Measurements from ENCODE around the gene SPAG16. TPM values are rescaled to one million over a fixed set of nuclear protein-coding genes. Genes with fewer than 3 reads are reported as not detected.

SPAG16 gene
- total RNA-seq, 4 donors from 2014 or later = 25.6 to 37.5 (median 26.3) TPM

GRCh38 chr2:214320211-214320610 lies 1035.9 kb downstream of the SPAG16 start:
- H3K4me3 ChIP-seq (ENCODE audit: low read depth, poor library complexity, severe bottlenecking) = no peak overlapping the region
- intact Hi-C loops (cut with DNase I; ENCODE audit: low total_unique reads) = no loop called here
- no peak for TF ChIP-seq CTCF (IDR thresholded peaks at IDR 0.05)
- no peak for TF ChIP-seq POLR2A (IDR thresholded peaks at IDR 0.05)
- no peak for DNase-seq (ENCODE audit: low spot score in 2 of 2)

DNA sequence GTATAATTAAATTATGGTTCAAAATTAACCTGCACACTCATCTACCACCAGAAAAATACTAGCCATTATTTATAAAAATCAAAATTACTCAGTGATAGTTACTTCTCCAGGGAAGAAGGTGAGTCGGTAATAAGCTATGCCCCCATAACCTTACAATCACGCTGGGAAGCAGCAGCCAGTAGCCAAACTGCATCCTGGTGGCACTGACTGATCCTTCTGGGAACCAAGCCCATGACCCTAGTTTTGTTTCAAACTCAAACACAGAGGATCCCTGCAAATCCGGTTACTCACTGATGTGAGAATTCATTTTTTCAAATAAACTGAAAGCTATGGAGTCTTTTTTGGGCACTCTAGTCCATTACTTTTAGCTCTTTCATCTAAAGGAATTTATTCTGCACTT lies 1038.4 kb downstream of the SPAG16 start:
- DNase-seq (ENCODE audit: low spot score in 2 of 2) = no peak
- TF ChIP-seq CTCF (IDR thresholded peaks at IDR 0.05) (no peak), POLR2A (IDR thresholded peaks at IDR 0.05) (no peak)
- intact Hi-C loops (cut with DNase I; ENCODE audit: low total_unique reads) = no loop called here
- H3K4me3 ChIP-seq (ENCODE audit: low read depth, poor library complexity, severe bottlenecking) = no peak overlapping the region
- WGBS, 2 donors = 73 to 82% methylated on average over 3 of the region's 3 CpGs

- WGBS, 2 donors = 56 to 62% methylated on average over 1 of the region's 1 CpG
- TF ChIP-seq POLR2A (IDR thresholded peaks at IDR 0.05) = no peak
- no peak for TF ChIP-seq CTCF (IDR thresholded peaks at IDR 0.05)
- H3K4me3 ChIP-seq (ENCODE audit: low read depth, poor library complexity, severe bottlenecking) = no peak overlapping the region
- DNase-seq (ENCODE audit: low spot score in 2 of 2) = no peak
- intact Hi-C loops (cut with DNase I; ENCODE audit: low total_unique reads) = no loop called here
Measured at GRCh38 chr2:214325404-214325803, 1041.1 kb downstream of the SPAG16 start.

GRCh38 chr2:214328941-214329340 lies 1044.7 kb downstream of the SPAG16 start:
- intact Hi-C loops (cut with DNase I; ENCODE audit: low total_unique reads) = no loop called here
- WGBS, 2 donors = 60 to 69% methylated on average over 3 of the region's 3 CpGs
- TF ChIP-seq CTCF (IDR thresholded peaks at IDR 0.05) (no peak), POLR2A (IDR thresholded peaks at IDR 0.05) (no peak)
- no peak for DNase-seq (ENCODE audit: low spot score in 2 of 2)
- H3K4me3 ChIP-seq (ENCODE audit: low read depth, poor library complexity, severe bottlenecking) = no peak overlapping the region

DNA sequence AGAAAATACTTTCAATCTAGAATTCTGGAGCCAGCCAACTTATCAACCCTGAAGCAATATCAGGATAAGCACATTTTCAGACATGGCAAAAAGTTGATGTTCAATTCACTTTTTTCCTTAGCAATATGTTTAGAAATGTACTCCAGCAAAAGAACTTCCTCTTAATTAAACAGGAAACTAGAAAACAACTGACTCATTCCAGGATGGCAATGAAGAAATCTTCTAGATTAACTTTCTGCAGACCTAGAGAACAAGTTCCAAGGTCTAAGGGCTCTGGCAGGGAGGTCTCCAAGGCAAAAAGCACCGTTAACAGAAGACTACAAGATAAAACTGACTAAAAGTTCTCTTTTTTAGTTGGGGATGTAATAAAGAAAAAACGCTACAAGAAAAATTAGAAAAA lies 1057.4 kb downstream of the SPAG16 start:
- no peak for DNase-seq (ENCODE audit: low spot score in 2 of 2)
- intact Hi-C loops (cut with DNase I; ENCODE audit: low total_unique reads) = no loop called here
- H3K4me3 ChIP-seq (ENCODE audit: low read depth, poor library complexity, severe bottlenecking) = no peak overlapping the region
- WGBS, 2 donors = 21 to 50% methylated on average over 2 of the region's 2 CpGs
- TF ChIP-seq POLR2A (IDR thresholded peaks at IDR 0.05) = no peak
- TF ChIP-seq CTCF (IDR thresholded peaks at IDR 0.05) = no peak

DNA sequence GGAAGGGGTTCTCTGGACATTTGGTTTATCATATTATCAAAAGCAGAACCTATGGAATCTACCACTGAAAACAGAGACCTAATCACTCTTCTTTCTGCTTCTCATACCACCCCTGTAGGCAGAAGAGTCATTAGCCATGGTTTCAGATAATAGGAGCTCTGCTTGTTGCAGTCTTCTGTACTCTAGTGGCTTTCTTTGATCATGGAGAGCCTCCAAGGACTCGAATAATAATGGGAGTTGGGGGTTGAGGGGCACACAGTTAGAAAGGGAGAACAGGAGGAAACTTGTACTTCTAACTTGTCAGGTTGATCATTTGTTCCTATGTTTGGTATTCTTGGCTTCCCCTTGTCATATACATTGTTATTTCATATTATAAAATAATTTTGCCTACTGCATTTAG lies 1074.2 kb downstream of the SPAG16 start:
- DNase-seq (ENCODE audit: low spot score in 2 of 2) = no peak
- H3K4me3 ChIP-seq (ENCODE audit: low read depth, poor library complexity, severe bottlenecking) = no peak overlapping the region
- no peak for TF ChIP-seq CTCF (IDR thresholded peaks at IDR 0.05)
- no peak for TF ChIP-seq POLR2A (IDR thresholded peaks at IDR 0.05)
- WGBS, 2 donors = 51 to 63% methylated on average over 1 of the region's 1 CpG
- intact Hi-C loops (cut with DNase I; ENCODE audit: low total_unique reads) = no loop called here
